ENCODE data around the gene COG5. TPM values are rescaled to one million over a fixed set of nuclear protein-coding genes. Genes with fewer than 3 reads are reported as not detected.

Gene COG5
- total and polyA plus RNA-seq, 2 experiments from 2014 or later: 15.4 to 36.5 TPM

GRCh38 chr7:107190090-107190489 is 373.6 kb downstream of the COG5 start (continued):
- TF ChIP-seq ZNF462 (CRISPR knock-in tag; IDR thresholded peaks at IDR 0.05) (no peak), NANOG (IDR thresholded peaks at IDR 0.05; ENCODE audit: borderline replicate concordance) (no peak), ZNF331 (CRISPR knock-in tag; IDR thresholded peaks at IDR 0.05; ENCODE audit: low read depth) (no peak), ZNF114 (CRISPR knock-in tag; IDR thresholded peaks at IDR 0.05) (no peak), STAT1 (IDR thresholded peaks at IDR 0.05; ENCODE audit: unreplicated experiment) (no peak)

GRCh38 chr7:107187774-107188173 is 375.9 kb downstream of the COG5 start:
- no peaks in the 10 kb centered on the region for H3K4me1 Mint-ChIP-seq
- H3K27me3 ChIP-seq (ENCODE audit: insufficient read depth): no peaks in the 10 kb centered on the region
- H3F3A ChIP-seq (replicated peaks; ENCODE audit: low read depth): no peaks in the 10 kb centered on the region
- H3K4me3 ChIP-seq: no peak overlapping the region
- no peaks in the 10 kb centered on the region for H3K9me2 ChIP-seq (ENCODE audit: insufficient read depth)
- no peak overlapping the region for H3K4me2 ChIP-seq
- no peaks in the 10 kb centered on the region for H3K4me1 ChIP-seq (ENCODE audit: insufficient read depth)
- H3K36me3 Mint-ChIP-seq (ENCODE audit: low read depth): peaks cover 43% of the 10 kb centered on the region
- H3K36me3 ChIP-seq (ENCODE audit: insufficient read depth): peaks cover 13% of the 10 kb centered on the region; the same call in 1 of the 2 replicates
- no peaks in the 10 kb centered on the region for H3K79me2 ChIP-seq (replicated peaks; ENCODE audit: insufficient read depth)
- DNase-seq (ENCODE audit: low spot score): no peak
- no peak overlapping the region for H3K27ac Mint-ChIP-seq
- no peak overlapping the region for H3K27ac ChIP-seq (ENCODE audit: low read depth)
- H3K9me3 Mint-ChIP-seq: no peaks in the 10 kb centered on the region
- H4K20me1 ChIP-seq (replicated peaks; ENCODE audit: insufficient read depth): no peaks in the 10 kb centered on the region; the same call in 1 of the 2 replicates
- H3K27me3 Mint-ChIP-seq (ENCODE audit: insufficient read depth, low read depth, poor library complexity): no peaks in the 10 kb centered on the region
- ATAC-seq: no peak
- H2AFZ ChIP-seq: no peak overlapping the region
- no peak overlapping the region for H3K4me3 Mint-ChIP-seq
- TF ChIP-seq ZNF114 (CRISPR knock-in tag; IDR thresholded peaks at IDR 0.05) (no peak), REST (IDR thresholded peaks at IDR 0.05; ENCODE audit: unreplicated experiment) (no peak), EZH2 (IDR thresholded peaks at IDR 0.05; ENCODE audit: low read depth, unreplicated experiment) (no peak), POLR2AphosphoS5 (IDR thresholded peaks at IDR 0.05; ENCODE audit: low read depth) (no peak), JUNB (IDR thresholded peaks at IDR 0.05; ENCODE audit: unreplicated experiment) (no peak)
- TF ChIP-seq, protein P1, sequence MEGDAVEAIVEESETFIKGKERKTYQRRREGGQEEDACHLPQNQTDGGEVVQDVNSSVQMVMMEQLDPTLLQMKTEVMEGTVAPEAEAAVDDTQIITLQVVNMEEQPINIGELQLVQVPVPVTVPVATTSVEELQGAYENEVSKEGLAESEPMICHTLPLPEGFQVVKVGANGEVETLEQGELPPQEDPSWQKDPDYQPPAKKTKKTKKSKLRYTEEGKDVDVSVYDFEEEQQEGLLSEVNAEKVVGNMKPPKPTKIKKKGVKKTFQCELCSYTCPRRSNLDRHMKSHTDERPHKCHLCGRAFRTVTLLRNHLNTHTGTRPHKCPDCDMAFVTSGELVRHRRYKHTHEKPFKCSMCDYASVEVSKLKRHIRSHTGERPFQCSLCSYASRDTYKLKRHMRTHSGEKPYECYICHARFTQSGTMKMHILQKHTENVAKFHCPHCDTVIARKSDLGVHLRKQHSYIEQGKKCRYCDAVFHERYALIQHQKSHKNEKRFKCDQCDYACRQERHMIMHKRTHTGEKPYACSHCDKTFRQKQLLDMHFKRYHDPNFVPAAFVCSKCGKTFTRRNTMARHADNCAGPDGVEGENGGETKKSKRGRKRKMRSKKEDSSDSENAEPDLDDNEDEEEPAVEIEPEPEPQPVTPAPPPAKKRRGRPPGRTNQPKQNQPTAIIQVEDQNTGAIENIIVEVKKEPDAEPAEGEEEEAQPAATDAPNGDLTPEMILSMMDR (conservative IDR thresholded peaks at IDR 0.05; ENCODE audit: low read depth in 2 of 2): no peak
